NCI-H526 treated with DMSO at 0.1 percent for 48 hours (cell line): ENCODE results near the gene ARMC6.

Experiments used
- DNase-seq: peaks from one replicate; lab custom pipeline; 2025; lab: John Stamatoyannopoulos, UW

ARMC6 gene

DNA sequence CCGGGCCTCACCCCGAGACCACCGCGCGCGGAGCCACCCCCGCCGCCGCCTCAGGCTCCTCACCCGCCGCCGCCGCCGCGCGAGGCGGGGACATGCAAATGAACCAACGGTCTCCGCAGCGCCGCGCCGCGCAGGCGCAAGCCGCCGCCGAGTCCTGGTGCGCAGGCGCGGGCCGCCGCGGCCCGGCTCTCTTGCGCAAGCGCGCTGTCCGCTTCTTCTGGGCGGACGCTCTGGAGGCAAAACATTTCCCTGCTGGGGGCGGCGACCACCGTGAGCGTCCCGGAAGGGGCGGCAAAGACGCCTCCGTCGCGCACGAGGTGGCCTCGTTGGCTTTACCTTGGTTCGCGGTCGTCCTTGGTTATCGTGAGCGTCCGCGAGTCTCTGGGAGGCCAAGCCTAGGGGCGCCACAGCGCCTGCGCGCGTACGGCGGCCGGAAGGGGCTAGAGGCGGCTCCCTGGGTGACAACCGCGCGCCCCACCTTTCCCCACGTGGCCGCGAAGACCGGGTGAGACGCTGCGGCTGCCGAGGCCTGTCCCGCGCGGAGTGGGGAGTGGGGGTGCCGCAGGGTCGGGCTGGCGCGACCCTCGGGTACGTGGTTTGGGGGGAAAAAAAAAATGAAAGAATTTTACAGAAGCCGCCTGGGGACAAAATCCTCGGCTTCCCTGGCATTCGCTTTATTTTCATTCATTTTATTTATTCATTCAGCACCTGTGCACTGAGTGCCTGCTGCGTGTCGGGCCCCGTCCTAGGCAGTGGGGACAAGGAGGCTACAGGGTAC, at the start of gene ARMC6, which contains the start of gene SUGP2:
TSS of gene ARMC6 (plus strand) at position 178 of the 778 bp plus-strand sequence. CDS start 607 bp downstream, outside the sequence.
TSS of gene SUGP2 (minus strand) at position 92 of the 778 bp plus-strand sequence. CDS start 2,446 bp downstream, outside the sequence.
- DNase-seq, result peak; percentile 71

DNA sequence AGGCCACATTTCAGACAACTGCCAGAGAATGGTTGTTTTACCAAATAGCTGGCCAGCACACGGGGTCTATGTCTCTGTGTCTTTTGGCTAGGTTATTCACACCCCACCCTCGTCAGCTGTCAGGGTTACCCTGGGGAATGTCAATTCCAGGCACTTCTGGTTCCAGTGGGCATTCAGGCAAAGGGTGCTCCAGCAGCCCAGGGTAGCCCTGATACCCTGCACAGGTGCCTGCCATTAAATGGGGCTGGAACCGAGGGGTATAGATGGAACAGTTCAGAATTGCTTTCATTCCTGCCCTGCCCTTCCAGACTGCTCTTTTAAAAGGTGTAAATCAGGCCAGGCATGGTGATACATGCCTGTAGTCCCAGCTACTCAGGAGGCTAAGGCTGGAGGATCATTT, 49.2 kb upstream of the ARMC6 start:
- DNase-seq, result no peak

DNA sequence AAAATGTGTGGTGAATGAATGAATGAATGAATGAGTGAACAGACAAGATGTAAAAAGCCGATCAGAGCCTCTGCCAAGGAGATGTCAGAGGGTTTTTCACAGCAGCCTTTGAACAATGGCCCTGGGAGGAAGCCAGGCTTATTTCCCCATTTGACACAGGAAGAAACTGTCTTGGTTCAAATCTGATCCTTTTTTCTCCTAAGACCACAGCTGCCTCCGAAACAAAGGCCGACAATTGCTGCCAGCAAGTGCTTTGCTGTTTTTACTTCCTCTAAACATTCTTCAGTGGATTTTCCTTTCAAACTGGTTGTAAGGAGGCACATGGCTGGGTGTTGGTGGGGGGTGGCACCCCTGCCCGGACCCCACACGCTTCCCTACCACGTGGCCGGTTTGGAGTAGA, 48.1 kb upstream of the ARMC6 start:
- DNase-seq, result no peak

DNA sequence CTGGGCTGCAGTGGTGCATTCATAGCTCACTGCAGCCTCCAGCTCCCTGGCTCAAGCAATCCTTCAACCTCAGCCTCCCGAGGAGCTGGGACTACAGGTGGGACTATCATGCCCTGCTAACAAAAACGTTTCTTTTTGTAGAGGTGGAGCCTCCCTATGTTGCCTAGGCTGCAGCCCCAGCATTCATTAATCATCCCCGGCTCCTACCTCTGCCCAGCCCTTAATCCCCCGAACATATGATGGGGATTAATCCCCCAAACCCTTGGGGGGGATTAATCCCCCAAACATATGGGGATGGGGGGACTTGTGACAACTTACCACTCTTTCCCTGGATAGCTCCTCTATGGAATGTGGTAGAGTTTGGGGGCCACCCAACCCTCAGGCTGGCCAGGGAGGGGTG, 45.9 kb upstream of the ARMC6 start:
- DNase-seq, result no peak

DNA sequence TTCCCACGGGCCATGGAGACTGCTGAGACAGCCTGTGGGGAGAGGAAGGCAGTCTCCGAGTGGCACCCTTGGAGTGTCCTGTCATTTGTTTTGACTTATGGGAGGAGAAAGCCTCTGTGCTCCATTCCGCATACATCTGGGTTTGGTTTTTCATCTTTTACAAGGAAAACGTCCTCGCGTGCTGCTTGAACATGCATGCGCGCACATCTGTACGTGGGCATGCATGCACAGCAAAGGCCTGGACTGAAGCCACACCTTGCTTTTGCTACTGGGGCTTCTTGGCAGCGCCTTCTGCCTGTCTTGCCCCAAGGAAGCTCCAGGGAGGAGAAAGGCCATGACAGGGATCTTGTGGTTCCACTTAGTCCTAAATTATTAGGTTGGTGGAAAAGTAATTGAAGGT, 44.1 kb upstream of the ARMC6 start:
- DNase-seq, result no peak

DNA sequence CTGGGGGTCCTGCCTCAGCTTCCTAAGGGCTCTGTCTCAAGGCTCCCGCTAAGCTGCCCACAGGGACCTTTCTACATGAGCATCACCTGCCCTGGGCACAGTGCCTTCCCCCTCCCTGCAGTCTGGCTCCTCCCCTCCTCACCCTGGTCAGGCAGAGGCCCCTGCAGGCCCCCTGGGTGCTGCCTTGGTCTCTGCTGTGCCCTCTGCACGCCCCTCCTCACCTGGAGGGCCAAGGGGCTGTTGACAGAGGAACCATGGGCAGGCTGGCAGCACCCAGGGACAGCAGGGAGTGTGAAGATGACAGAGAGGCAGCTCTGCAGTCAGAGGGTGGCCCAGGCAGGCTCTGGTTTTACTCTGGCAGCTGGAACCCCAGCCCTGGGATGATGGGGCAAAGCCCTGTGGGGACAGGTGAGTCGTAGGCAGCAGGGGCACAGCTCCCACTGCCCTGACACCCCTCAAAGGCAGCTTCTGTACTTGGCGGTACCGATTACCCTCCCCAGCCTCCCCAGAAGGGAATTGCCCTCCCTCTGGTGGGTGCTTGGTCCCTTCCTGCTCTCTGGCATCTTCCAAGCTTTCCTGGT, 43.2 kb upstream of the ARMC6 start:
- DNase-seq, result no peak

DNA sequence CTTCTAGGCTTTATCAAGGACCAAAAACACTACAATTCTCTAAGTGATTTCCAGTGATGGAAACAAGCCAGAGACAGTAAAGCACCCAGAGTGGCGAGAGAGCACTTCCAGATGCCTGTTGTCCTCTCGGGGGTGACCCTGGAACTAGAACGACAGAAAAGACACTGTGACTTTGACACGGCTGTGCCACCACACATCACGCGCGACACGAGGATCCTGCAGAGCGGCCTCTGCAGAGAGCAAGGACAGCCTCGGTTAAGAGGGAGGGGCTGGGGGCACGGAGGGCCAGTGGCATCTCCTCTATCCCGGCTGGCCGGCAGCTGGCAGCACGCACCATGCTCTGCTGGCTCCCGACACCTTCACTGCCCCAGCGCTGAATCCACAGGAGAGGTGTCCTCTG, 42.4 kb upstream of the ARMC6 start:
- no peak for DNase-seq

DNA sequence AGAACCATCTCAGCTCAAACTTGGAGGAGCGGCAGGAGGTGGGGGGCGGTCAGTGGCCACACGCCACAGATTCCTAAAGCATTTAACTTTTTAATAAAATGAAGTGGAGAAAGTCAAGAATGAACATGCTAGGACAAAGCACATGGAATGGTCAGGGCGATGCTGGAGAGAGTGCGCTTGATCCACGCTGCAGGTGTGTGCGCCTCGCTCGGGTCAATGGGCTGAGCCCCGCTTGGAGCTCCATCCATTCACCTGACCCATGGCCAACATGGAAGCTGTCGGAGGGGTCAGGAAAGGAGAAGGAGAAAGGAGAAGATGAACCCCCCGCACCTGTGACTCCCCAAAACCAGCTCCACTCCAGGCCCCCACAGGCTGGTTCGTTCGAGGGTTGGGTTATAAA, 41.9 kb upstream of the ARMC6 start:
- DNase-seq, result no peak

DNA sequence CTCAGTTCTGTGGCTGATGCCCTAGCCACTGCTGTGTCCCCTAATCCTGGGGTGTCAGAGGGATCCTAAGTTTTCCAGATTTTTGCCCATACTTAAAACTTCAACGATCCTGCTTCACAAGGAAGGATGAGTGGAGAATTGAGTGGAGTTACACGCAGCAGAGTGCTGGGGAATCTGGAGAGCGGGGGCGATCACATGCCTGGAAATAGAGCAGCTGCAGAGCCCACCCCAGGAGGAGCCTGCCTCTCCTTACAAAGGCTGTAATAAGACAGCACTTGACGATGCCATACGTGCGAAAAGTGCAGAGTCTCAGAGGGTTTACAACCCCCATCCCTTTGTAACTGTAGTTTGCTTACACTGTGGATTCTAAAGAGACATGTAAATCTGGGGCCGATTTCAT, 40.7 kb upstream of the ARMC6 start:
- no peak for DNase-seq

DNA sequence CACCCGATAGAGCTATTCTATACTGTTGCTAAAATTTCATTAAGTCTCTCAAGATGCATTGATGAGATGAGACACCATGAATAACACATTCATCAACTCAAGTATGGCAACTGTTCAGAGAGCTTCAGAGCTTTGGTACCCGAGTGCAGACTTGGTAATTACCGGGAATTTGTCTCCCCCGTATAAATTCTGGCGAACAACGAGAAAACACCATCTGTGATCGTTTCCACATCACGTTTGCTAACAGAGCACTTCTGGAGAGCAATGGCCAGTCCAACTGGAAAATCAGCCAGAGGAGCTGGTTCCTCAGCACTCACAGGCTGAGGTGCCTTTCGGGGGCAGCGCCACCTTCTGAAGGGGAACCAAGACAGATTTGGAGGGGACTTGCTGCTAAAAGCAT, 40.3 kb upstream of the ARMC6 start:
- DNase-seq, result no peak

DNA sequence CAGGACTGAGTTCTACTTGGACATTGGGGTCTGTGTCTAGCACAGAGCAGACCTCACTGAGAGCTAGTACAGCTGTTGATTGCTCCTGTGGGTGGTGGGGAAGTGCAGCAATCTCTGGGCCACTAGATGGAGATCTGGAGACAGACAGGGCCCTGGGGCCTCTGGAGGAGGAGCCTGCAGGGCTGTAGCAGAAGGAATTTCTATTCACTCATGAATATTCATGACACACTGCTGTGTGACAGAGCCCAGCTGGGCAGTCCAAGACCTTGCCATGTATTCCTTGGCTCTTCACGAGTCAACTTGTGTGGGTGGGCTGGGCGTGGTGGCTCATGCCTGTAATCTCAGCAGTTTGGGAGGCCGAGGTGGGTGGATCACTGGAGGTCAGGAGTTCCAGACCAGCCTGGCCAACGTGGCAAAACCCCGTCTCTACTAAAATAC, 37.6 kb upstream of the ARMC6 start:
- DNase-seq, result peak; percentile 1

DNA sequence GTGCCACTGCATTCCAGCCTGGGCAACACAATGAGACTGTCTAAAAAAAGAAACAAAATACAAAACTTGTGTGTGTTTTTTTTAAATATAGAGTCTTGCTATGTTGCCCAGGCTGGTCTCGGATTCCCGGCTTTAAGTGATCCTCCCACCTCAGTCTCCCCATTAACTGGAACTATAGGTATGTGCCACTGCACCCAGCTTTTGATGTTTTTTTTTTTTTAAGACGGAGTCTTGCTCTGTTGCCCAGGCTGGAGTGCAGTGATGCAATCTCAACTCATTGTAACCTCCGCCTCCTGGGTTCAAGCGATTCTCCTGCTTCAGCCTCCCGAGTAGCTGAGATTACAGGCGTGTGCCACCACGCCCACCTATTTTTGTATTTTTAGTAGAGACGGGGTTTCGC, 37.1 kb upstream of the ARMC6 start:
- DNase-seq, result no peak

DNA sequence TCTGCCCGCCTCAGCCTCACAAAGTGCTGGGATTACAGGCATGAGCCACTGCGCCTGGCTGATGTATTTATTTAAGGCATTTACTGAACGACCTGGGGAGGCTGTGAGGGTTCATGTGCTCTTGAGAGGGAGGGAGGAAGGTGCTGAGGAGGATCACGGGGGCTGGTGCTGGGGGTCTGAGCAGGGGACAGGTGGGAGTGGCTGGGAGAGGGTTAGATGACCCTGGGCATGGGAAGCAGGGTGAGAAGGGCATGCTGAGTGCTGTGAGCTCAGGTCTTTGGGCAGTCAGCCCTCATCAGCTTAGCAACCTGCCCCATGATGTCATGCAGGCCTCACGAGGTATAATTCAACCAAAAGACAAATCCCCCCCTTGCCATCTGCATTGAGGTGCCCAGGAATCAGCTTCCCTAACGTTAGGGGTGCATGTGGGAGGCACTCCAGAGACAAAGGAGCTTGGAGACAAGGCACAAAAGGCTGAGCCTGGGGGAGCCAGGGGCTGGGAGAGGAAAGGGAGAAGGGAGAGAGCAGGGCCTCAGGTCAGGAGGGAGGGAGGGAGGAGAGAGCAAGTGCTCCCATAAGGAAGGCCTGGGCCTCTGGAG, 36.5 kb upstream of the ARMC6 start:
- DNase-seq, result no peak

DNA sequence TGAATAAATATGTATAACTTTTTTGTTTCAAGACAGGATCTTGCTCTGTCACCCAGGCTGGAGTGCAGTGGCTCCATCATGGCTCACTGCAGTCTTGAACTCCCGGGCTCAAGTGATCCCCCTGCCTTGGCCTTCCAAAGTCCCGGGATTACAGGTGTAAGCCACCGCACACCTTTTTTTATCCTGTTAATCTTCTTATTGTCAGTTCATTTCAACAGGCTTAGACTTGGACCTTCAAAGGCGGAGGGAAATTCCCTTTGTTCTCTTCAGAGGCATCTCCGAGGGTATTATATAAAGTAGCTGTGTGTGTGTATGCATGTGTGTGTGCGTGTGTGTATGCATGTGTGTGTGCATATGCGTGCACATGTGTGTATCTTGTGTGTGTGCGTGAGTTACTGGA, 35.1 kb upstream of the ARMC6 start:
- no peak for DNase-seq

DNA sequence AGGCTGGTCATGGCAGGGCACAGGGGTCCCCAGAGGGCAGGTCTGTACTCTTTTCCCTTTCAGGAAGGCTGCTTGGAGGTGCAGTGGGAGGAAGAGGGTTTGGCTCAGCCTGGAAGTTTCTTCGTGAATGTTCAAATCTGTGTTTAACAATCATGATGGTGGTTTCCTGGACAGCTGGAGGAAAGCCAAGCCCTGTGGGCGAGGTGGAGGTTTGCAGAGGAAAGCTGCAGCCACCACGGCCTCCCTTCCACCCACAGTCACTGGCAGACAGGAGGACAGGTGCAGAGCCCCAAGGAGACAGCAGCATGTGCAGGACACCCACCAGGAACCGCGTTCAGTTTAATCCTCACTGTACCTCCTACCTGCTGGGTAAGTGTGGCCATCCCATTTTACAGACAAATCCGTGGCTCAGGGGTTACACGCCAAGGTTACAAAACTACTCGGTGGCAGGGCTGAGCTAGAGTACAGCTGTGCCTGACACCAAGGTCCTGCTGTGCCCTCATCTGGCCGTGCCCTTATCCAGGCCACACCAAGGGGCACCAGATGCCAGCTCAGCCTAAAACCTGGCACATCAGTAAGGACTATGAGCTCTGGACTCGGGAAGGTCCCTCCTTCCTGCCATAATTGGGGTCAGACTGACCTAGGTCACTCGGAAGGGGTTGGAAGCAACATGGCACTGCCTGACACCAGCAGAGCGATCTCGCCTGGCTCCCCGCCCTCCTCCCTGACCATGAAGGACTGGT, 34.2 kb upstream of the ARMC6 start:
- no peak for DNase-seq

DNA sequence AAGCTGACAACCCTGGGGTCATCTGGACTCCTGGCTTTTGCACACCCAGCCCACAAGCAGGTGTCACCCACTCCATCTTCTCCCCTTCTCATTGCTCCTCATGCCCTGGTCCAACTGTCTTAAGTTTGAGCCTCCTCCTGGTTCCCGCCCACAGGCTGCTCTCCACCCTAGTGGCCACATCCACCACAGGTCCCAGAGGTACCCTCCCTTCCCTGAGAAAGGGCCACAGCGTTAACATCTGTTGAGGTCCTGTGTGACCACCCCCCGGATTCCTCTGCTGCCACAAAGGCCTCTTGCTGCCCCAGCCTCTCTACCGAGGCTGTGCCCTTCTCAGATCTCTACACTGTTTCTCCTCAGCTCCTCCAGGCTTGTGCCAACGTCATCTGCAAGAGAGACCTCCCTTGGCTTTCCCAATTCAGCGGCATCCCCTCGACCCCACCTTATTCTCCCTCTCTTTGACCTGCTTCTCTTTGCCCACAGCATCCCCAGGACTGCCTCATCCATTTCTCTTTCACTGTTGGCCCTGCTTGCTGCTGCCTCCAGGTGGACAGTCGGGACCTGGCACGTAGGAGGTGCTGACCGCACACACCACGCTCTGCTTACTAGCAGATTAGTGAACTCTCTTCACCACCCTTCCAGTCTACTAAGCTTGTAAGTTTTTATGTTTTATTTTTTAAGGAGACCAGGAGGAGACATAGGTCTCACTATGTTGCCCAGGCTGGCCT, 33.3 kb upstream of the ARMC6 start:
- no peak for DNase-seq

DNA sequence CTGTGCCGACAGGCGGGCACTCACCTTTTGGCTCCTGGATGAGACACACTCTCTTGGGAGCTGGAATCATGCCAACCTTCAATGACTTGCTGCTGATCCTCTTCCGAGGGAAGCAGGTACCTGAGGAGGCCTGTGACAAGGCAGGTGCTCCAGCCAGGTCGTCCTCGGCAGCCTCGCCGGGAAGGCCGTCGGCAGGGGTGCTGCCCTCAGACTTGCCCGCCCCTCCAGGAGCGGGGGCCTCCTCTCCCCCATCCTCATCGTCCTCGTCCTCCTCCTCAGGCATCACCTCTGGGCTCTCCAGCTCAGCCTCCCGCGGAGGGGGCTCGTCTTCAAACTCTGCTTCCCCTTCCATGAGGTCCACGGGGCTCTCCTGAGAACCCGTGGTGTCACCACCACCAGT, 29.3 kb upstream of the ARMC6 start:
- DNase-seq, result no peak

DNA sequence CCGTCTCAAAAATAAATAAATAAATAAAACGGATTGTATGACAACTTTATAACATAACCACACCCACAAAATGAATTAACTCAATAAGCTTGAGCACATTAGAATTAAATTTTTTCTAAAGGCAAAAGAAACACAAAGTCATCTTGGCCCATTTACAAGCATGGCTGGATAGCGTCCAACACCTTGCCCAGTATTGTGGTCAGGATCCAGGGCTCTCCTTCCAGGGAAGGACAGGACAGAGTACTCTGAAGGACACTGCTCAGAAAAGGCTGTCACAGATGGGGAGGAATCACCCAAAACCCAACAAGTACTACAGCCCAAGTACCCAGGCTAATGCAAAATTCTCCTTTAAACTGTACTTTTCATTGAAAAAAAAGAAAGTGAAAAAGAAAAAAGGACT, 27.2 kb upstream of the ARMC6 start:
- DNase-seq, result no peak

DNA sequence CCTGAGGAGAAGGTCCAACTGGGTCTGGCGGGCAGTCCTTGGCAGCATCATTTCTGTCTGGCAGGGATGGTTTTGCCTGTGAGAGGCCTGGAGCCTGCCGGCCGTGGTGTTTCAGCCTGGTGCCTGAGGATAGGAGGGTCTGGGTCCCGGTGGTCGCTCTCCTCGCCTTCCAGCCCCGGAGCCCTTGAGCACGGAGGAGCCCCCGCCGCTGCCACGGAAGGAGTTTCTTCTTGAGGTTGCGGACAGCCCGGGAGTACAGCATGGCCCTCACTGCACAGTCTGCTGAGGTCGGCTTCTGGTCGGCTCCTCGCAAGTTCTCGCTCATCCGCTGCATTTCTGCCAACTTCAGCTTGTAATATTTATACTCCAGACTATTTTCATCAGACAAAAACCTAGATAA, 23.5 kb upstream of the ARMC6 start:
- no peak for DNase-seq

DNA sequence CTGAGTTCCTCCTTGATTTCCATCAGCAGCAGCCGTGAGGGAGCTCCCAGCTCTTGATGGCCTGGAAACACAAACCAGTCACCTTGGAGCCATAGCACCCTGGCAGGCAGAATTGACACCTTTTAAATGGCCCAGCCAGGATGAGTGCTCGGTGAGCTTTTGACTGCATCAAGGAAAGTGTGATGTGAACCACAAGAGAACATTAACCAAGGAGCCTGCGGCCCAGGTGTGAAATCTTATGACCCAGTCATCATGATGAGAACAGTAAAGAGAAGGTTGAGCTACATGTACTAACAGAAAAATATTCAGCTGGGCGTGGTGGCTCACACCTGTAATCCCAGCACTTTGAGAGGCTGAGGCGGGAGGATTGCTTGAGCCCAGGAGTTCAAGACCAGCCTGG, 22.9 kb upstream of the ARMC6 start:
- DNase-seq, result no peak

DNA sequence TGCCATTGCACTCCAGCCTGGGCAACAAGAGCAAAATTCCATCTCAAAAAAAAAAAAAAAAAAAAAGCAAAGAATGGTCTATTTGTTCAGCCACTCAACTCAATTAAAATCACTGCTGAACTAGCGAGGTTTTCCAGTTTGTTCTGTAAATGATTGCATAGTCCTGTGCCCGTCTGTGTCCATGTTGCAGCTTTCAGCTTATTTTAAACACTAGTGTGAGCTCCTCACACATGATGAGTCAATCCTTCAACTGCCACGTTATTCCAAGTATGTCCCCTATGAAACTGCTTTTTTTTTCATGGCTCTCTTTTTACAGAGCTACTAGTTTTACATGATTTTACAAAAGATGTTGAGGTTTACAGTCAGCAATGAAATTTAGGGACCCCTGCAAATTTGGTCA, 12.3 kb upstream of the ARMC6 start:
- no peak for DNase-seq

DNA sequence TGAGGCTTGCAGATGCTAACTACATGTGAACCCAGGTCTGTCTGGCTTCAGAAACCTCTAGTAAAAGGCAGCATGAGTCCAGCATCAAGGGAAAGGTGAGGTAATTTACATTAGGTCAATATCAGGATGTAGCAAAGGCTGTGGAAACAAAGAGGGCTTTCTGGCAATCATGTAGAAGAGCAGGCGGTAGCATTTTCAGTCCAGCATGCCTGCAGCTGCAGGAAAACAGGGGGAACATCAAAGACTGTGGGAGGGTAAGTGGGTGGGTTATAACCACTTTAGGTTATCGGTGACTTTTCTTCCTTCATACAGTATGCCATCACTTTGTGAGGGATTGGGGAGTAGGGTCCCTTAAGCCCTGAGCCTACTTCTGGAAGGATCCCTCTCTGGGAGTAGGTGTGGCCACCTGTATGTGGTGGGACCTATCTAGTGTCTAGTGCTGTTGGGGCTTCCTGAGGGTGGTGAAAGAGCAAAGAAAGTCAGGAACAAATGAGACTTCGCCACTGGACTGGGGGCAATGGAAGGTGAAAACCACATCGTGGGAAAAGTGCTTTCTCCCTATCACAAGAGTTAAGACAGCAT, 10.9 kb upstream of the ARMC6 start:
- no peak for DNase-seq
